PC-9 (cell line): ENCODE results near the gene ATP5ME. TPM values are rescaled to one million over a fixed set of nuclear protein-coding genes. Genes with fewer than 3 reads are reported as not detected.
A peak's percentile ranks its signal among the peaks of the same experiment; 100 is the strongest.

Experiments used
- BruUV-seq: library from RNA; stranded (reverse); fragments of 400-500 nt; replicated peaks from 2 replicates; lab custom pipeline; 2021; lab: Mats Ljungman, UMichigan
- CTCF ChIA-PET: fragments of 300-600 bp; sonication (Branson Sonifier 250); formaldehyde crosslinking; loops from one replicate; lab custom pipeline; 2022; ENCODE audit warnings: antibody characterized with exemption; lab: Charles Lee
- POLR2A ChIA-PET: fragments of 300-600 bp; sonication (Branson Sonifier 250); formaldehyde crosslinking; loops from one replicate; lab custom pipeline; 2022; ENCODE audit warnings: antibody characterized with exemption; ENCODE audit not compliant: unreplicated experiment; lab: Charles Lee
- DNase-seq, 2 experiments: peaks; one replicate each; pipeline versions ENCODE4 v3.0.0 to v3.0.0-alpha.2; 2015 to 2022; ENCODE audit warnings: mixed read lengths in 1 of 2
- H2AFZ ChIP-seq: fragments of 200-600 bp; sonication (generic); 2 replicates; pipeline ENCODE4 v1.8.1; 2017; ENCODE audit warnings: antibody characterized with exemption
- H3F3A ChIP-seq: fragments of 200-600 bp; sonication (generic); 2 replicates; pipeline ENCODE4 v1.8.1; 2017; ENCODE audit warnings: antibody characterized with exemption, mild to moderate bottlenecking, low read depth; ENCODE audit not compliant: insufficient read depth
- H3K27ac ChIP-seq: fragments of 200-600 bp; sonication (generic); 2 replicates; pipeline ENCODE4 v1.6.1; 2016; ENCODE audit warnings: mixed run types
- H3K27me3 ChIP-seq: fragments of 200-600 bp; sonication (generic); 2 replicates; pipeline ENCODE4 v1.6.1; 2016; ENCODE audit warnings: low read depth, mixed run types; ENCODE audit not compliant: insufficient read depth
- H3K36me3 ChIP-seq: fragments of 200-600 bp; sonication (generic); 2 replicates; pipeline ENCODE4 v1.6.1; 2016; ENCODE audit warnings: low read depth, mixed run types
- H3K4me1 ChIP-seq: fragments of 200-600 bp; sonication (generic); replicated peaks from 2 replicates; pipeline ENCODE4 v1.6.1; 2016; ENCODE audit warnings: mixed run types; ENCODE audit not compliant: insufficient read depth
- H3K4me2 ChIP-seq: fragments of 200-600 bp; sonication (generic); 2 replicates; pipeline ENCODE4 v1.6.1; 2017; ENCODE audit warnings: mixed run types
- H3K4me3 ChIP-seq: fragments of 200-600 bp; sonication (generic); 2 replicates; pipeline ENCODE4 v1.6.1; 2016; ENCODE audit warnings: mixed run types
- H3K79me2 ChIP-seq: fragments of 200-600 bp; sonication (generic); 2 replicates; pipeline ENCODE4 v1.6.1; 2017; ENCODE audit warnings: low read depth, mixed run types
- H3K9me2 ChIP-seq: fragments of 200-600 bp; sonication (generic); 2 replicates; pipeline ENCODE4 v1.8.1; 2017; ENCODE audit warnings: mild to moderate bottlenecking; ENCODE audit not compliant: insufficient read depth
- H3K9me3 ChIP-seq: fragments of 200-600 bp; sonication (generic); 2 replicates; pipeline ENCODE4 v1.8.1; 2016; ENCODE audit warnings: low read depth; ENCODE audit not compliant: insufficient read depth
- H4K20me1 ChIP-seq: fragments of 200-600 bp; sonication (generic); 2 replicates; pipeline ENCODE4 v1.8.1; 2017; ENCODE audit not compliant: insufficient read depth
- EZH2 ChIP-seq: fragments of 200-600 bp; sonication (generic); IDR thresholded peaks from 2 replicates; pipeline ENCODE4 v1.8.0; 2017; ENCODE audit warnings: antibody characterized with exemption, low read depth
- intact Hi-C: fragments of 100-400 bp; cut with micrococcal nuclease; formaldehyde crosslinking; loops from one replicate; pipeline ENCODE4 v1.10.0; 2022; ENCODE audit not compliant: unreplicated experiment
- total RNA-seq: library from RNA; stranded (reverse); gene quantifications from 2 replicates; pipeline ENCODE4 v1.2.3, GENCODE V29; 2021
- TF ChIP-seq, protein P1 (sequence below): fragments of 200-600 bp; sonication (generic); conservative IDR thresholded peaks from 2 replicates; pipeline ENCODE4 v1.6.1; 2017; ENCODE audit warnings: mixed run types, antibody characterized with exemption, mild to moderate bottlenecking, moderate library complexity

ATP5ME gene
- total RNA-seq, 1 experiment from 2014 or later = 334 TPM

DNA sequence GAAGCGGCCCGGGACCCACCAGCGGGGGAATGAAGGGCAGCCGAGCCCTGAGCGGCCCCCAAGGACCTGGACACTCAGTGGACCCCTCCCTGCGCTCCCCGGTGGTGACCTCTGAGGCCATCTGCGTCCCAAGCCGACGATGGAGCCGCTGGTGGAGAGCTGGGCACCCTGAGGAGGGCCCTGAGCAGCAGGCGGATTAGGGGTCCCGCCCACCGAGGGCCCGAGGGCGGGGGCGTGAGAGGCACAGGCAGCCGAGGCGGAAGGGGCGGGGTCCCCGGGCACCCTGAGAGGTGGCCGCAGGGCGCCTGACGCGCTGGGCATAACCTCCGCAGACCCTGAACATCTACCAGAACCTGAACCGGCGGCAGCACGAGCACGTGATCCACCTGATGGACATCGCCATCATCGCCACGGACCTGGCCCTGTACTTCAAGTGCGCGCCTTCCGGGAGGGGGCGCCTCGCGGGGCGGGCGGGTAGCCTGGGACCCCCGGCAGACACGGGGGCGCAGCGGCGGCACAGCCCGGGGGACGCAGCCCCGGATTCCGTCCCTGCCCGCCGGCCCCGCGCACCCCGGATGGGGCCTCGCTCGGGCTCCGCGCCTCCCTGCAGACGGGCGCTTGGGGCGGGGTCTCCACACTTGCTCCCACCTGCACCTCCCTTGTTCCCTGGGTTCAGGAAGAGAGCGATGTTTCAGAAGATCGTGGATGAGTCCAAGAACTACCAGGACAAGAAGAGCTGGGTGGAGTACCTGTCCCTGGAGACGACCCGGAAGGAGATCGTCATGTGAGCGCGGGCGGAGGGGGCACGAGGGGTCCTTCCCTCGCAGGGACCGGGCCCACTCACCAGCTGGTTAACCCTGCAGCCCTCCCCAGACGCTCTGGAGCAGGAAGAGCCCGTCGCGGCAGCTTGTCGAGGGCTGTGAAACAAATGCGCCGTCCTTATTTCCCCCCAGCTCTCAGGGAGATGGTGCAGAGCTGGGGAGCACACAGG lies 10.3 kb downstream of the ATP5ME start:
- Histone ChIP-seq H2AFZ (no peak overlapping the region), H3K27ac (no peak overlapping the region), H3K9me2 (no peaks in the 10 kb centered on the region), H3K9me3 (no peaks in the 10 kb centered on the region), H3F3A (no peaks in the 10 kb centered on the region), H3K79me2 (no peaks in the 10 kb centered on the region), H4K20me1 (no peaks in the 10 kb centered on the region), H3K27me3 (peaks cover 37% of the 10 kb centered on the region), H3K4me2 (no peak overlapping the region), H3K36me3 (no peaks in the 10 kb centered on the region), H3K4me1 (no peaks in the 10 kb centered on the region), H3K4me3 (no peak overlapping the region)
- TF ChIP-seq EZH2 = no peak
- TF ChIP-seq, protein P1, sequence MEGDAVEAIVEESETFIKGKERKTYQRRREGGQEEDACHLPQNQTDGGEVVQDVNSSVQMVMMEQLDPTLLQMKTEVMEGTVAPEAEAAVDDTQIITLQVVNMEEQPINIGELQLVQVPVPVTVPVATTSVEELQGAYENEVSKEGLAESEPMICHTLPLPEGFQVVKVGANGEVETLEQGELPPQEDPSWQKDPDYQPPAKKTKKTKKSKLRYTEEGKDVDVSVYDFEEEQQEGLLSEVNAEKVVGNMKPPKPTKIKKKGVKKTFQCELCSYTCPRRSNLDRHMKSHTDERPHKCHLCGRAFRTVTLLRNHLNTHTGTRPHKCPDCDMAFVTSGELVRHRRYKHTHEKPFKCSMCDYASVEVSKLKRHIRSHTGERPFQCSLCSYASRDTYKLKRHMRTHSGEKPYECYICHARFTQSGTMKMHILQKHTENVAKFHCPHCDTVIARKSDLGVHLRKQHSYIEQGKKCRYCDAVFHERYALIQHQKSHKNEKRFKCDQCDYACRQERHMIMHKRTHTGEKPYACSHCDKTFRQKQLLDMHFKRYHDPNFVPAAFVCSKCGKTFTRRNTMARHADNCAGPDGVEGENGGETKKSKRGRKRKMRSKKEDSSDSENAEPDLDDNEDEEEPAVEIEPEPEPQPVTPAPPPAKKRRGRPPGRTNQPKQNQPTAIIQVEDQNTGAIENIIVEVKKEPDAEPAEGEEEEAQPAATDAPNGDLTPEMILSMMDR = no peak
- intact Hi-C loops = no loop called here
- POLR2A ChIA-PET = interaction anchor here (0.6 kb wide), 1 partner anchor 24 kb away, joined by 4 read pairs; no protein-coding TSS in a partner anchor
- TSS peak; percentile 75 for BruUV-seq
- peak in 1 of 2 experiments; percentile 55 for DNase-seq
- CTCF ChIA-PET = interaction anchor here (0.5 kb wide), 1 partner anchor 107 kb away, joined by 6 read pairs; no protein-coding TSS in a partner anchor

DNA sequence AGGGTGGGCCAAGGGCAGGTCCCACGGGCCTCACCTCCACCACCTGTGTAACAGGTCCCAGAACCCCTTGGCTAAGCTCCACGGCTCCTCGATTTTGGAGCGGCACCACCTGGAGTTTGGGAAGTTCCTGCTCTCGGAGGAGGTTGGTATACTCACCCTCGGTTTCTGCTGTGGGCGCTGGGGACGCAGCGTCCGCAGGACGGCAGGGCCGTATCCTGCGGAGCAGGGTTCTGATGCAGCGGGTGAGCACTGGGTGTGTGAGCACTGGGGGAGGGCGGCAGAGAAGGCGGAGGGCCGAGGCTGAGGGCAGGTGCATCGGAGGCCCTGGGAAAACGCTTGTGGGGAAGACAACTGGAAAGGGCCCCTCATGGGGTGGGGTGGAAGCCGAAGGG lies 11.0 kb downstream of the ATP5ME start:
- TSS peak; percentile 30 for BruUV-seq
- Histone ChIP-seq H3K79me2 (no peaks in the 10 kb centered on the region), H3K27ac (no peak overlapping the region), H3K4me1 (no peaks in the 10 kb centered on the region), H4K20me1 (no peaks in the 10 kb centered on the region), H3K27me3 (peaks cover 37% of the 10 kb centered on the region), H3K4me3 (no peak overlapping the region), H3F3A (no peaks in the 10 kb centered on the region), H3K4me2 (no peak overlapping the region), H3K9me2 (no peaks in the 10 kb centered on the region), H3K9me3 (no peaks in the 10 kb centered on the region), H3K36me3 (no peaks in the 10 kb centered on the region), H2AFZ (no peak overlapping the region)
- ChIA-PET CTCF (no interaction called here), POLR2A (interaction anchor here (0.6 kb wide), 1 partner anchor 24 kb away, joined by 4 read pairs; no protein-coding TSS in a partner anchor)
- no peak for TF ChIP-seq EZH2
- TF ChIP-seq, protein P1 = no peak
- DNase-seq = no peak
- intact Hi-C loops = no loop called here

DNA sequence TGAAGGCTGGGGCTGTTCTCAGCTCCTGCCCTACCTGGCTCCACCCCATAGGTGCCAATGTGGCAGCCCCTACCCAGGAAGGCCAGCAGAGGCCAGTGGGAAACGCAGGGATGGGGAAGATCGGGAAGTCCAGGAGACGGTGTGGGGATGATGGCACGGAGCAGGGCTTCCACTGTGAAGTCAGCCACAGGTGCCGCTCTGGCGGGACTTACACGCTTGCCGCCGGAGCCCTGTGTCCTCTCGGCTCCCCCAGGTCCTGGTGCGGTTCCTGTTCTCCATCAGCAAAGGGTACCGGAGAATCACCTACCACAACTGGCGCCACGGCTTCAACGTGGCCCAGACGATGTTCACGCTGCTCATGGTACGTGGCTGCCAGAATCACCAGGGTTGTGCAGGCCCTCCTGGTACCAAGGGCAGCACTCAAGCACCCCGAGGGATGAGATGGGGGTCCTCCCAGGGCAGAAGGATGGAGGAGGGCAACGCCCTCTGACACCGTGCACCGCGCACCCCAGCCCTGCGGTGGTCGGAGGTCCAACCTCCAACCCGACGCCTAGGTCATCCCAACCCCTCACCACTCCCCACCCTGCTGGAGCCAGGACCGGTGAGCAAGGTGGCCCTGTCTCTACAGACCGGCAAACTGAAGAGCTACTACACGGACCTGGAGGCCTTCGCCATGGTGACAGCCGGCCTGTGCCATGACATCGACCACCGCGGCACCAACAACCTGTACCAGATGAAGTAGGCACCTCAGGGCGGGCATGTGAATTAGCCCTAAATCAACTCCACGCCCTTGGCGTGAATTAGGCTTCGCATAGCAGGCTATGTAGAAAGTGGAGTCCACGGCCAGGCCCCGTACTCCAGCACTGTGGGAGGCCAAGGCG lies 12.0 kb downstream of the ATP5ME start:
- Histone ChIP-seq H3K79me2 (no peaks in the 10 kb centered on the region), H3K4me3 (no peak overlapping the region), H3K27ac (no peak overlapping the region), H3K9me2 (no peaks in the 10 kb centered on the region), H3K4me2 (no peak overlapping the region), H4K20me1 (no peaks in the 10 kb centered on the region), H3F3A (no peaks in the 10 kb centered on the region), H3K9me3 (no peaks in the 10 kb centered on the region), H3K36me3 (no peaks in the 10 kb centered on the region), H3K4me1 (no peaks in the 10 kb centered on the region), H3K27me3 (peaks cover 37% of the 10 kb centered on the region), H2AFZ (no peak overlapping the region)
- intact Hi-C loops = no loop called here
- DNase-seq = no peak
- BruUV-seq = no TSS peak
- ChIA-PET POLR2A (no interaction called here), CTCF (no interaction called here)
- no peak for TF ChIP-seq EZH2
- TF ChIP-seq, protein P1 = no peak
